ENCODE data around the gene DYNAP. TPM values are rescaled to one million over a fixed set of nuclear protein-coding genes. Genes with fewer than 3 reads are reported as not detected.

Gene DYNAP
- total and polyA plus RNA-seq, 2 experiments from 2014 or later: 0.13 to 0.28 TPM

GRCh38 chr18:54616220-54616848, 25.3 kb downstream of the DYNAP start:
- peaks cover 21% of the 10 kb centered on the region for H3K36me3 Mint-ChIP-seq (ENCODE audit: low read depth)
- H4K20me1 ChIP-seq (replicated peaks; ENCODE audit: insufficient read depth): no peaks in the 10 kb centered on the region
- H3K79me2 ChIP-seq (replicated peaks; ENCODE audit: insufficient read depth): no peaks in the 10 kb centered on the region
- no peaks in the 10 kb centered on the region for H3K4me1 ChIP-seq (ENCODE audit: insufficient read depth)
- ATAC-seq (no peak), DNase-seq (ENCODE audit: low spot score) (no peak)
- no peaks in the 10 kb centered on the region for H3F3A ChIP-seq (replicated peaks; ENCODE audit: low read depth)
- H3K27me3 ChIP-seq (ENCODE audit: insufficient read depth): no peaks in the 10 kb centered on the region
- H3K36me3 ChIP-seq (ENCODE audit: insufficient read depth): no peaks in the 10 kb centered on the region; the same call in 1 of the 2 replicates
- H3K27ac ChIP-seq (ENCODE audit: low read depth): no peak overlapping the region
- no peak overlapping the region for H2AFZ ChIP-seq
- peaks cover 1% of the 10 kb centered on the region for H3K27me3 Mint-ChIP-seq (ENCODE audit: insufficient read depth, low read depth, poor library complexity)
- peaks cover 18% of the 10 kb centered on the region for H3K9me3 Mint-ChIP-seq
- TF ChIP-seq NANOG (IDR thresholded peaks at IDR 0.05; ENCODE audit: borderline replicate concordance) (no peak), ZNF114 (CRISPR knock-in tag; IDR thresholded peaks at IDR 0.05) (no peak)
- no peaks in the 10 kb centered on the region for H3K4me1 Mint-ChIP-seq
- H3K9me2 ChIP-seq (ENCODE audit: insufficient read depth): peaks cover 40% of the 10 kb centered on the region
- H3K4me2 ChIP-seq: no peak overlapping the region
- no peak overlapping the region for H3K4me3 Mint-ChIP-seq
- H3K27ac Mint-ChIP-seq: no peak overlapping the region
- no peak overlapping the region for H3K4me3 ChIP-seq

- Histone ChIP-seq H3K36me3 (ENCODE audit: insufficient read depth) (no peaks in the 10 kb centered on the region; the same call in none of the 2 replicates), H4K20me1 (replicated peaks; ENCODE audit: insufficient read depth) (no peaks in the 10 kb centered on the region), H3K4me1 (ENCODE audit: insufficient read depth) (no peaks in the 10 kb centered on the region), H3K4me3 (no peak overlapping the region), H3F3A (replicated peaks; ENCODE audit: low read depth) (no peaks in the 10 kb centered on the region), H3K9me2 (ENCODE audit: insufficient read depth) (peaks cover 5% of the 10 kb centered on the region), H3K27ac (ENCODE audit: low read depth) (no peak overlapping the region), H3K27me3 (ENCODE audit: insufficient read depth) (no peaks in the 10 kb centered on the region), H3K79me2 (replicated peaks; ENCODE audit: insufficient read depth) (no peaks in the 10 kb centered on the region), H2AFZ (no peak overlapping the region), H3K4me2 (no peak overlapping the region)
- Mint-ChIP-seq H3K27ac (no peak overlapping the region), H3K9me3 (peaks cover 52% of the 10 kb centered on the region), H3K36me3 (ENCODE audit: low read depth) (peaks cover 40% of the 10 kb centered on the region), H3K4me3 (no peak overlapping the region), H3K27me3 (ENCODE audit: insufficient read depth, low read depth, poor library complexity) (no peaks in the 10 kb centered on the region), H3K4me1 (no peaks in the 10 kb centered on the region)
- DNase-seq (ENCODE audit: low spot score) (no peak), ATAC-seq (no peak)
- no peak for TF ChIP-seq ZNF462 (CRISPR knock-in tag; IDR thresholded peaks at IDR 0.05)
Observed at GRCh38 chr18:54622084-54622483, 31.0 kb downstream of the DYNAP start.

Data from GM23338 (cell line).